ENCODE results near the gene KLHL25.

Gene KLHL25

GRCh38 chr15:85758655-85758978 is 36.1 kb downstream of the KLHL25 start:
- DNase-seq: no peak

GRCh38 chr15:85757939-85758654 is 36.6 kb downstream of the KLHL25 start:
- no peak for DNase-seq

- no peak for DNase-seq
Measured at GRCh38 chr15:85757073-85757938, 37.4 kb downstream of the KLHL25 start.

GRCh38 chr15:85756411-85757072 is 38.2 kb downstream of the KLHL25 start:
- no peak for DNase-seq

- no peak for DNase-seq
Measured at GRCh38 chr15:85755942-85756341, 38.8 kb downstream of the KLHL25 start.

- no peak for DNase-seq
Measured at GRCh38 chr15:85755471-85755870, 39.3 kb downstream of the KLHL25 start.

- no peak for DNase-seq
Measured at GRCh38 chr15:85754989-85755388, 39.7 kb downstream of the KLHL25 start.

GRCh38 chr15:85753791-85754452 is 40.8 kb downstream of the KLHL25 start:
- DNase-seq: no peak

- DNase-seq: no peak
Measured at GRCh38 chr15:85753261-85753660, 41.5 kb downstream of the KLHL25 start.

GRCh38 chr15:85752491-85752961 is 42.2 kb downstream of the KLHL25 start:
- no peak for DNase-seq

- no peak for DNase-seq
Measured at GRCh38 chr15:85752124-85752475, 42.6 kb downstream of the KLHL25 start.

GRCh38 chr15:85751291-85752123 is 43.2 kb downstream of the KLHL25 start:
- peak in 1 of 5 experiments; percentile 25 for DNase-seq

- peak in 1 of 5 experiments; percentile 18 for DNase-seq
Measured at GRCh38 chr15:85750319-85751290, 44.1 kb downstream of the KLHL25 start.

GRCh38 chr15:85749261-85750151 is 45.2 kb downstream of the KLHL25 start:
- DNase-seq: no peak

GRCh38 chr15:85748729-85749128 is 46.0 kb downstream of the KLHL25 start:
- no peak for DNase-seq

- DNase-seq: no peak
Measured at GRCh38 chr15:85748176-85748575, 46.5 kb downstream of the KLHL25 start.

- DNase-seq: no peak
Measured at GRCh38 chr15:85746641-85747040, 48.1 kb downstream of the KLHL25 start.

- no peak for DNase-seq
Measured at GRCh38 chr15:85745525-85746150, 49.1 kb downstream of the KLHL25 start.

- DNase-seq: no peak
Measured at GRCh38 chr15:85745023-85745422, 49.7 kb downstream of the KLHL25 start.

All from T-helper 2 cell (primary cell).